Left renal pelvis (tissue), 4 donors: ENCODE results near the gene SUSD3. TPM values are rescaled to one million over a fixed set of nuclear protein-coding genes. Genes with fewer than 3 reads are reported as not detected.
"Not testable (repeated sequence)": the region's sequence is repeated elsewhere in the genome, so short reads cannot be mapped to it uniquely, and the experiment has no call there.

Source experiments
- DNase-seq, 4 donors: peaks; one replicate each; pipeline ENCODE4 v3.0.0-alpha.2; 2013; ENCODE audit warnings: low read depth in 4 of 4, low spot score in 3 of 4
- polyA plus RNA-seq, 4 donors: library from polyadenylated mRNA; unstranded; fragments of 120-200 nt; gene quantifications; one replicate each; pipeline ENCODE4 v1.2.1, GENCODE V29; 2013; ENCODE audit not compliant: insufficient read length in 4 of 4

SUSD3 gene
- polyA plus RNA-seq, 4 donors: 2.6 to 9.7 (median 7.4) TPM

DNA sequence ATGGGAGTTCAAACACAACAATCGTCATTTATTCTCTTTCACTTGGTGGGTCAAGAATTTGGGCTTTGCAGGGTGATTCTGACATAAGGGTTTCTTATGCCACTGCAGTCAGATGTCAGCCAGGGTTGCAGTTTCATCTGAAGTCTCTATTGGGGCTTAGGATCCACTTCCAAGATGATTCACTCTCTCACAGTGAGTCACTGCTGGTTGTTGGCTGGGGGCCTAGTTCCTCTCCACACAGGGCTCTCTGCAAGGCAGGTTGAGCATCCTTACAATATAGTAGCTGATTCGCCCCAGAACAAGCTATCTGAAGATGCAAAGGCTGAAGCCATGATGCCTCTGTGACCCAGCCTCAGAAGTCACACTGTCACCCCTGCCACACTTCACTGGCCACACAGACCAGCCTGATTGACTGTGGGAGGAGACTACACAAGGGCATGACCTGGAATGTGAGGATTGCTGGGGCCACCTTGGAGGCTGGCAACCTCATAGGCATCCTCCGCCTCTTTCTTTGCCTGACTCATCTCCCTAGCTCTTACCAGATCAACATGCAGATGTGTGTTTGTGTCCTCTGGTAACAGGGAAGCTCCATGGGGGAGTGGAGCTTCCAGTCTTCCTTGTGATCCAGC lies 33.1 kb downstream of the SUSD3 start:
- no peak for DNase-seq

DNA sequence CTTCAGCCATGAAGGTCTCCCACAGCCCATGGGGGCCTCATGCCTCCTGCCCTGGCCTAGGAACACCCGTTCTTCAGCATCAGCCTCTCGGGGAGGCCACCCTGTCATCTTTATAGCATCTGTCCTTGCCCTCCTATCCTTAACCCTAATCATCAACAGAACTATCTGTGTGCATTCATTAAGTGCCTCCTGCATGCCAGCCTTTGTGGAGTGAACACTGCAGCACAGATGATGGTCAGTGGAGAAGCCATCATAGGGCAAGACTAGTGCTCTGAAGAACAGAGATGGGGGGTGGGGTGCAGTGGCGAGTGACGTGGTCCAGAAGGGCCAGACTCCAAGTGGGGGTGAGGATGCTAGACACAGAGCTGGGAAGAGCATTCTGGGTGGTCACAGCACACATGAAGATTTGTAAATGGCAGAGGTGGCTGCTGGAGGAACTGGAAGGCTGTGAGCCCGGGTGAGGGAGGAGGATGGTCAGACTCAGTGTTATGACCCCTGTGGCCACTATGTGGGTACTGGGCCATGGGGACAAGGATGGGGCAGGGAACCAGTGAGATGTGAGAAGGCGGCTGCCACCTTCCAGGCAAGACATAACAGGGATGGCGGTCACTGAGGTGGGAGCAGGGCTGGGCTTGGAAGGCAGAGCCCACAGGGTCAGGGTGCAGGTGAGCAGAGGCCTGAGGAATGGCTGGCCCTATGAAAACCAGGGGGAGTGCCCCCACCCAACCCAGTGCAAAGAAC lies 33.9 kb downstream of the SUSD3 start:
- DNase-seq: no peak

DNA sequence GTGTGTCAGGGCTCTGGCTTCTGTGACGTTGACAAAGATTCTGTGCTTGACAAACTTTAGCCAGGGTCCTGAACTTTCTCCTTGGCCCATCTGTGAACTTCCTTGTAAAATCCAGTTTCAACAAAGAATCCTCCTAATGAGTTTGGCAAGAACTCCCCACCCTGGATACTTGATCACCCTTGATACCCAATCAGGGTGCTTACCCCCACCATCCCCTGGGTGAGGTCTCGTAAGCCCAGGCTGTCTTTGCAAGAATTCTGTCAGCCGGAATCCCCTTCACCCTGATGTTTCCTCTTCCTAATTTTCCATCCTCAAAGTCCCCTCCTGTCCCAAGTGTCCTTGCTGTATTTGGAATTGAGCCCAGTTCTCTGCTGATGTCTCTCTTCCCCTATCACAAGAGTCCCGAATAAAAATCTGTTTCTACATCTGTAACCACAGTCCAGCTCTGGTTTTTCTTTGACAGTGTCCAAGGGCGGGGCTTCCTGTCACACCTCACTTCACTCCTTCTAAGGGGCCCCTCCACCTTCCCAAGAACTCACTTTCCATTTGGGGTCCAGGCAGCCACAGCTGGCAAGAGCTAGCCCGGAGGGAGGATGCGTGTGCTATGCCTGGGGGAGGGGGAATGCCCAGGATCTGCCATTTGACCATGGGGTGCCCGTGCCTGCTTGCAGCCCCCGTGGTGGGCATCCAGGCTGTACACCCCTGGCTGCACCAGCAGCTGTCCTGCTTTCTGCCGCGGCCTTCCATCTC lies 34.8 kb downstream of the SUSD3 start:
- DNase-seq: no peak

DNA sequence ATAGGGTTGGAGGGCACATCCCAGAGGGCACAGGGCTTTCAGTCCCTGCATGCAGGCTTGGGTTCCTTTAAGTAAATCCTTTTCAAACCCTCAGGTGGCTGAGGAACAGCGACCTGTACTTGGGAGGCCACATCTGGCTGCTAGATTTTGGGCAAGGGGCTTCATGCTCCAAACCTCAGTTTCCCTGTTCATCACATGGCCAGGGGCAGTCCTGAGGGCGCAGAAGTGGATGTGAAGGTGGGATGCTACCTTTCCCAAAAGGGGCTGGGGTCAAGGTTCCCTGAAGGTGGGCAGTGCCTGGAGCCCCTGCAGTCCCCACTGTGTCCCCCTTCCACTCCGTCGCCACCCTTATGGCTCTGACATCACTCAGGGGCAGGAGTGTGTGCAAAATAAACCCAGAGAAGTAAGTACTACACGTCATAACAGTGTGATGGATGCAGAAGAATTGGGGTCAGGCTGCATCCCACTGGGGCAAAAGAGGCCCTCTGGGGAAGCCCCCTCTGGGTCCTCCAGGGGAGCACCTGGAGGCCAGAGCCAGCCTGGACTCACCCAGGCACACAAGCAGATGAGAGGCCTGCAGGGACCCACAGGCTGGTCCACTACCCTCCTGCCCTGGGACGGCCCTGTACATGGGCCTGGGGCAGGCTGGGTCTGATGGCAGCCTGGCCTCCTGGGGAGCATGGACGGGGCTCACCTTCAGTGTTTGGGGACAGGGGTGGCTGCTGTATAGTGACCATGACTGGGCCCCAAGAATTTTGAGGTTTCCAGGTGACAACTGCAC lies 35.6 kb downstream of the SUSD3 start:
- DNase-seq: no peak

DNA sequence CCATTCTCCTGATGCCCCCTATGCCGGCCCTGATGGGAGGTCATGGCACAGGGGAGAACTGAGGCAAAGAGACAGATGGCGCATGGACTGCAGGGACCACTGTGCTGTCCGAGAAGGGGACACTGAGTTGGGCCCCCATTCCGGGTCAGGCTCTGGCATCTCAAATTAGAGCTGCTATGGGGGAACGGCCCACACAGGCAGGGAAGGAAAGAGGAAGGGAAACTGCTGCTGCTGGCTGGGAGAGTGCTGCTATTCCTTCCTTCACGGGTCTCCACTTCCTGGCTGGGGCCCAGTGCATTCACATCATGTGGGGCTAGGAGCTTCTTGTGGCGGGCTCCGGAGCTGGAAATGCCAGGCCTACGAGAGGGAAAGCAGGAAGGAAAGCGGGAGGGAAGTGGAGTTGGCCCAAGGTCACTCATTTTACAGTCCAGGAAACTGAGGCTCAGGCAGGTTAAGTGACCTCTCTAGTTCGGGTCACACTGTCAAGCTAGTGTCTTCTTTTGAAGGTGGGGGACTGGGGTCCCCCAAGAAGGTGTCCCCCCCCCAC lies 36.2 kb downstream of the SUSD3 start:
- DNase-seq: no peak

DNA sequence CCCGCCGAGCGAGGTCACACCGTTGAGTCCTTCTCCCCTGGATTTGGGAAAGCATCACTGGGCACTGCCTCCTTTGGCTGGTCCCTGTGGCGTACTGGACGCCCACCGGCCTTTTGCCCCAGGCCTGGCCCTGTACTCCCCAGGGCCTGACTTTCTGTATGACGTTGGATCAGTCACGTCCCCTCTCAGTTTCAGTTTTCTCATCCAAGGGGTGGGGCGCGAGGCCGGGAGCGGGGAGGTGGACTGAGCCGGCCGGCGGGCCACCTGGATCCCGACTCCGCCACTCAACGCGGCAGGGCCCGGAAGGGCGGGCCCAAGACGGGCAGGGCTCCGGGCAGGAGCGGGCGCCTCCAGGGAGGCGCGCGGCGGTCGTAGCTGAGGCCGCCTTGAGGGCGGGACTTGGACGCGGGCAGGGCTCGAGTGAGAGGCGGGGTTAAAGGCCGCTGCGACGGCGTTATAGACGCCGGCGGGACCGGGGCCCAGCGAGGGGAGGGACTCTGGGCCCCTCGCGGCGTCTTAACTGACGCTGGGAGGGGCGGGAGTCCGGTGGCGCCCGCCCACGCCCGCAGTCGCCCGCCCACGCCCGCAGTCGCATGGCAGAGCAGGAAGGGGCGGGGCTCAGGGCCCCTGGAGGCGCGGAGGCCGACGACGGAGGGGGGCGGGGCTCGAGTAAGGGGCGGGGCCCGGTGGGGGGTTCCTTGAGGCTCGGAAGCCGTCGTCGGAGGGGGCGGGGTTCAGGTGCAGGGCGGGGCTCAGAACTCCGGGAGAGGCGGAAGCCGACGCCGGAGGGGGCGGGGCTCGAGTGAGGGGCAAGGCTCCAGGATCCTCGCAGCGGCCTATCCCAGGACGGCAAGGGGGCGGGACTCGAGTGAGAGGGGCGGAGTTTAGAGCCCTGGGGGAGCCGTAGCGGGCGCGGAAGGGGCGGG lies 37.0 kb downstream of the SUSD3 start:
- DNase-seq: peak; percentile 95 to 99 (median 98)

DNA sequence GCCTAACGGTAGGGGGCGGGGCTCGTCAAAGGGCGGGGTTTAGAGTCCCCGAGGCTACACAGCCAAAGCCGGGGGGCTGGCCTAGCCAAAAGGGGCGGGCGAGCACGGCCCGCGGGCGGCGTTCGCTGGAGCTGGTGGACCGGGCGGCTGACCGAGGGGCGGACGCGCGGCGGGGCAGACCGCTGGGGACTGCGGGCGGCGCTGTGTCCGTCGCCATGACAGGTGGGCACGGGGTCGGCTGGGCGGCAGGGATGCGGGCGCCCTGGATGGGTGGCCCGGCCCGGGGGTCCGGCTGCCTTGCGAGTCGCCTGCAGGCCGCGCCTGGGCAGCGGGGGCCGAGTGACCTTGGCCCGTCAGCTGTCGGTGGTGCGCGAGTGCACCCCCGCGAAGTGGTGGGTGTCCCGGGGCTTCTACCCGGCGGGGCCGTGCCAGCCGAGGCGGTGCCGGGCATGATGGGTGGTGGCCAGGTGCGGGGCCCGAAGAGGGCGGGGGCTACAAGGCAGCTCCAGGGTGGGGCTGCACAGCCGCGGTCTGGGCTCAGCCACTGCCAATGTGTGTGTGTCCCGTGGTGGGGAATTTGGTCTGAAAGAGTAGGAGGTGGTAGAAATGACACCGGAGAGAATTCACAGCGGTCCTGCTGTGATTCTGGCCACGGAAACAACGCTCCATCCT lies 37.8 kb downstream of the SUSD3 start, which contains the start of gene CARD19:
Gene CARD19, plus strand, starts transcription at position 87 of the 672 bp plus-strand sequence. Its CDS starts 129 bp downstream, at position 216.
- no peak for DNase-seq

DNA sequence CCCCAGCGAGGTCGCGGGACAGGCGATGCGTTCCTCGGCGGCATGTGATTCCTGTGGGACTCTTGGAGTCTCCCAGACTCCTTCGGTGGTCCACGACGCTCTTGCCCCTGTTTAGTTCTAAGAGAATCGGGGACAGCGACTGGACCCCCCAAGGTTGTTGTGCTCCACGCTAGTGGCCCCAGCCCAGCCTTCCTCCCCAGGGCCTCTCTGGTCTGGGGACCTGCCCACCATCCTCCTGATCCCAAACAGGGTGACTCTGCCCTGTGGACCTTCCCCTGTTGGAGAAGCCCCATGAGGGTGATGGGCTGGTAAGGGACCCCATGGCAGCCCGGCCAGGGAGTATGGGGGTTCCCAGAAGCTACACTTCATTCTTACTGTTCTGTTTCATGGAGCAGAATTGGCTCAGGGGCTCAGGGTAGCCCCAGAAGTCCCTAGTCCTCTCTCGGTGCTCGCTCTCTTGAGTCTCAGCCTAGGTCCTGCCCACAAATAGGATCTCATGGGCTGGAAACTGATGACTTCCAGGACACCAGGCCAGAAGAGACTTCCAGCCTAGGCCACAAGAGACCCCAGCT lies 38.4 kb downstream of the SUSD3 start:
- no peak for DNase-seq

DNA sequence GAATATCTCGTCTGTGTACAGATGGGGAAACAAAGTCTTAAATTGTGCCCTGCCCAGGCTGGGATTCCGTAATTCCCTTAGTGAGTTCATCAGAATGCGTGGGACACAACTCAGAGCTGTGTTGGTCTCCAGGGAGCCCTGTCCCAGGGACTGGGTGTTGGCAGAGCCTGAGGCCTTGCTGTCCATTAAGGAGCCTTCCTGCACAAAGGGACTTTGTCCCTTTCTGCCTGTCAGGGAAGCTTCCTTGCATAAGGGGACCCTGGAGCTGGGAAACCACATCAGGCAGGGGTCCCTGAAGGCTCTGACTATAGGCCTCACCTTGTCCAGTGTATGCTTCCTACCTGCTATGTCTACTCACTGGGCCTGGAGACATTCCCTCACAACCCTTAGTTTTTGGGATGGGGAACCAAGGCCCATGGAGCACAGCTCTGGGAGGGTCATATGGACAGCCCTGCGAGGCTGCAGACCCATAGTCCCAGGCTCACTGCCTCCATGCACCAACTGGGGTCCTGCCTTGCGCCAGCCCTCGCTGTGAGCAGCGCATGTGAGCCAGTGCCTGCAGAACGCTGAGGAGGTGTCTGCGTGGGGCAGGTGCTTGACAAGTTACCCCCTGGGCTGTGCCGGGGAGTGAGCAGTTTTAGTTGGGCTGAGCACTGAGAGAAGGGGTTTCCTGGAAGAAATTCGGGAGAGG lies 39.2 kb downstream of the SUSD3 start:
- DNase-seq: no peak

DNA sequence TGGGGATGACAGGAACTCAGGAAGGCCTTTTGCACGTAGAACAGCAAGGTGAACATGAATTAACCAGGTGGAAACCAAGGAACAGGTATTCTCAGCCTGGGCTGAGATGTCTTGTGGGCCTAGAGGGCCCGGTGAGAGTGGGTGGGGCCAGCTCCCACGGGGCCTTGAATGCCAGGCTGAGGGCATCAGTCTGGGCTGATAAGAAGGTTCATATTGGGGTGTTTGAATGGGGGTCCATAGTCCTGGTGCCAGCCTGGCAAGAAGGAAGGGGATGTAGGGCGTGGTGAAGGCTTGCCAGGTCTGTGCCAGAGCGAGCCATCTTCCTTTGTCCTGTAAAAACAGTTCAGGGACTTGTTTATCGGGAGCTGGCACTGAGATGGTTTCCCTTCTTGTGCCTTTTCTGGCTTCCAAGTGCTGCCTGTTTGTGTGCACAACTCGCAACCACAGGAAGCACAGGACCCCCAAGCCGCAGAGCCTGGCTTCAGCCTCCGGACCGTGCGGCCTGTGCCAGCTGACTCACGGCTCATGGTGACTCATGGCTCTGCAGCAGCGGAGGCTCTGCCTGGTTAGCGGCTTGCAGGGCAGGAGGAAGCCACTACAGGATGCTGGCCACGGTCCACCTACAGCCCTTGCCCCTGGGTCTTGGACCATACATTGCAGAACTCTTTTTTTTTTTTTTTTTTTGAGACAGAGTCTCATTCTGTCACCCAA lies 39.9 kb downstream of the SUSD3 start:
- no peak for DNase-seq

DNA sequence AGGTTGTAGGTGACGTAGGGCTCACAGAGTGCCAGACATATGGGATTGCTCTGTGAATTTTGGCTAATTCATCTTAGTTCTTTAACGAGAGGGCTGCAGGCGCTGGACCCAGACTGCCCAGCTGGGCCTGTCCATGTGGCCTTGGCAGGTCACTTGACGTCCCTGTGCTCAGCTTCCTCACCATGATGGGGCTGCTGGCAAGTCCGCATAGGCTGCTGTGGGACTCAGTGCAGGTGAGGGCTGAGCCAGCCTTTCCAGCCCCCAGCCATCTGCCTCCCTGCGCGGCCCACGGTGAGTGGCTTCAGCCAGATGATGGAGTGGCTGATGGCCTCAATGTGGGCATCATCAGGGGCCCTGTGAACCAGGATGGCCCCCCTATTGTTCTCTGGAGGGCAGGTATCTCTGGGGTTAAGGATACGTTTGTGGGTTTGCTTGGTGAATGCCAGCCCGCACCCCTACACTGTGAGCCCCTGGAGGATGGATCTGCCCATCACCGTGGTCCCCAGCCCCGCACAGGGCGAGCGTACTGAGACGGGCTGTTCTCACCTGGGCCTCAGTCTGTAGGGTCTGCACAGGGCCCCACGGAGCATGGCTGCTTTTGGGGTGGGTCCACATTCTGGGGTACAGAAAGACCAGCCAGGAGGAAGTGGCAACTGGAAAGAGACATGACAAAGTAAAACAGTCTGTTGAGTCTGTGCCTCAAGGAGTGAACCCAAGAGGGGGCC lies 41.2 kb downstream of the SUSD3 start:
- no peak for DNase-seq

DNA sequence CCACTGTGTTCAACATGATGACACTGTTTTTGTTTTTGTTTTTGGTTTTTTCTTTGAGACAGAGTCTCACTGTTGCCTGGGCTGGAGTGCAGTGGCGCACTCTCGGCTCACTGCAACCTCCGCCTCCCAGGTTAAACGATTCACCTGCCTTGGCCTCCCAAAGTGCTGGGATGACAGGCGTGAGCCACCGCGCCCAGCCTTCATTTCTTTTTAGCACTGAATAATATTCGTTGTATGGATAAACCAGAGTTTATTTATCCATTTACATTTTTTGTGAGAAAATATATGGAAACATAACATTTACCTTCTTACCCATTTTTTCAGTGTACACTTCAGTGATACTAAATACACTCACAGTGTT lies 41.8 kb downstream of the SUSD3 start:
- DNase-seq: no peak

DNA sequence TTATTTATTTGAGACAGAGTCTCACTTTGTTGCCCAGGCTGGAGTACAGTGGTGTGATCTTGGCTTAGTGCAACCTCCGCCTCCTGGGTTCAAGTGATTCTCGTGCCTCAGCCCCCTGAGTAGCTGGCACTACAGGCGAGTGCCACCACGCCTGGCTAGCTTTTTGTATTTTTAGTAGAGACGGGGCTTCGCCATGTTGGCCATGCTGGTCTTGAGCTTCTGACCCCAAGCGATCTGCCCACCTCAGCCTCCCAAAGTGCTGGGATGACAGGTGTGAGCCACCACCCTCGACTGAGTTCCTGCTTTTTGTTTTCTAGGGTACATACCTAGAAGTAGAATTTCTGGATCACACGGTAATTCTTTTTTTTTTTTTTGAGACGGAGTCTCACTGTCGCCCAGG lies 42.6 kb downstream of the SUSD3 start:
- DNase-seq: not testable (repeated sequence)

DNA sequence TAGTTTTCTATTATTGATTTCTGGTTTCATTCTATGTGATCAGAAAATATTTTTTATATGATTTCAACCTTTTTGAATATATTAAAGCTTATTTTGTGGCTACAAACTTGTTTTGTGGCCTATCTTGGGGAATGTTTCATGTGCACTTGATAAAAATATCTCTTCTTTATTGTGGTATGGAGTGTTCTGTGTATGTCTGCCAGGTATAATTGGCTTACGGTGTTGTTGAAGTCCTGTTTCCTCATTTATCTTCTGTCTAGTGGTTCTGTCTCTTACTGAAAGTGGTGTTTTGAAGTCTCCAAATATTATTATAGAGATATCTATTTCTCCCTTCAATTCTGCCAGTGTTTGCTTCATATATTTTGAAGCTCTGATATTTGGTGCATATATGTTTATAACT lies 47.1 kb downstream of the SUSD3 start:
- DNase-seq: no peak

DNA sequence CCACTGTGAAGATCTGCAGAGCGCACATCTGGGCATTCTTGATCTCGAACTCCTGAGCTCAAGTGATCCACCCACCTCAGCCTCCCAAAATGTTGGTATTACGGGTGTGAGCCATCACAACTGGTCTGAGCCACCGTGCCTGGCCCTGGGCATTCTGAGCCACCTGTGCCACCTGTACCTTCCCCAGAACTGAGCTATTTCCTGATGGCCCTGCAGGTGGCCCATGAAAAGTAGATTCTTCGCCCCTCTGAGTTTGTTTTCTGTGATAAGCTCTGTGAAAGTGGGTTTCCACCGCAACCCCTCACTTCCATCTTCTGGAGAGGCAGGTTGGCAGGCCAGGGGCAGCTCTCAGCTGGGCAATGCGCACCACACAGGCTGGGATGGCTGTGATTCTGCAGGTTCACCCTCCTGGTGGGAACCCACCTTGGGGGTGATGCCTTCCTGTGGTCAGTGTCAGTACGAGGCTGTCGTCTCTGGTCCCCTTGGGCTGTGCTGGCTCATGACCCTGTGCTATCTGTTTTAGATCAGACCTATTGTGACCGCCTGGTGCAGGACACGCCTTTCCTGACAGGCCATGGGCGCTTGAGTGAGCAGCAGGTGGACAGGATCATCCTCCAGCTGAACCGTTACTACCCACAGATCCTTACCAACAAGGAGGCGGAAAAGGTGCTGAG lies 48.8 kb downstream of the SUSD3 start:
- DNase-seq: no peak

DNA sequence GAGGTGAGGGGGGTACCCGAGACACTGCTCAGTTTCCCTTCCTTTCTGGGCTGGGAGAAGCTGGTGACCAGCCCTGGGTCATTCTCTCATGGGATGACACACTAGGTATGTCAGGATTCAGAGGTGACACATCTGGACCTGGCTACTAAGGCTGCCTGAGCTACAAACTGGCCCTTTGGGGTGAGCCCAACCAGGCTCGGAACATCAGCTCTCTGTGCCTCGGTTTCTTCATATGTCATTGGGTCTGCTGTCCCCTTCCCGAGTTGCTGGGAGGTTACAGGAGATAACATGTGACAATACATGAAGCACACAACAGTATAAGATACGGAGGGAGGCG lies 49.3 kb downstream of the SUSD3 start:
- no peak for DNase-seq
